GM18505 (cell line): ENCODE measurements around the gene LAMA1.

Experiments used
- ATAC-seq: cut with Tn5 transposase; IDR thresholded peaks from one replicate; pipeline ENCODE4 v1.9.1; 2021; ENCODE audit not compliant: unreplicated experiment
- POLR2A ChIP-seq: IDR thresholded peaks from 4 replicates; pipeline ENCODE4 v1.6.1; 2011; ENCODE audit warnings: borderline replicate concordance; ENCODE audit not compliant: insufficient read depth, insufficient read length; ENCODE audit errors: extremely low read depth

LAMA1 gene

GRCh38 chr18:7059276-7059675 lies 58.3 kb downstream of the LAMA1 start:
- TF ChIP-seq POLR2A, result no peak
- no peak for ATAC-seq

GRCh38 chr18:7056026-7056425 lies 61.6 kb downstream of the LAMA1 start:
- TF ChIP-seq POLR2A, result no peak
- ATAC-seq, result no peak

GRCh38 chr18:7049951-7050350 lies 67.6 kb downstream of the LAMA1 start:
- ATAC-seq, result no peak
- no peak for TF ChIP-seq POLR2A

GRCh38 chr18:7048081-7048480 lies 69.5 kb downstream of the LAMA1 start:
- no peak for ATAC-seq
- TF ChIP-seq POLR2A, result no peak

GRCh38 chr18:7047336-7047735 lies 70.3 kb downstream of the LAMA1 start:
- TF ChIP-seq POLR2A, result no peak
- no peak for ATAC-seq

- no peak for TF ChIP-seq POLR2A
- ATAC-seq, result no peak
Measured at GRCh38 chr18:7038330-7038851, 79.2 kb downstream of the LAMA1 start.

- no peak for ATAC-seq
- TF ChIP-seq POLR2A, result no peak
Measured at GRCh38 chr18:7037470-7037869, 80.1 kb downstream of the LAMA1 start.

- no peak for ATAC-seq
- TF ChIP-seq POLR2A, result no peak
Measured at GRCh38 chr18:7035807-7036206, 81.8 kb downstream of the LAMA1 start.

- no peak for TF ChIP-seq POLR2A
- ATAC-seq, result no peak
Measured at GRCh38 chr18:7034924-7035323, 82.7 kb downstream of the LAMA1 start.

- no peak for ATAC-seq
- TF ChIP-seq POLR2A, result no peak
Measured at GRCh38 chr18:7032537-7032936, 85.1 kb downstream of the LAMA1 start.

GRCh38 chr18:7028625-7029024 lies 89.0 kb downstream of the LAMA1 start:
- no peak for ATAC-seq
- TF ChIP-seq POLR2A, result no peak

GRCh38 chr18:7025194-7025593 lies 92.4 kb downstream of the LAMA1 start:
- ATAC-seq, result no peak
- no peak for TF ChIP-seq POLR2A

- no peak for ATAC-seq
- no peak for TF ChIP-seq POLR2A
Measured at GRCh38 chr18:7023581-7023980, 94.0 kb downstream of the LAMA1 start.

- ATAC-seq, result no peak
- no peak for TF ChIP-seq POLR2A
Measured at GRCh38 chr18:7023063-7023580, 94.5 kb downstream of the LAMA1 start.
